Duodenal mucosa (tissue), 2 donors: ENCODE measurements around the gene ALK.

Experiments
- H3K27ac ChIP-seq: one replicate; pipeline ENCODE4 v1.7.0; 2013; ENCODE audit warnings: low read depth, low read length
- H3K27me3 ChIP-seq, 2 donors: one replicate each; pipeline ENCODE4 v1.7.0; 2013; ENCODE audit warnings: low read length in 2 of 2, control low read depth in 1 of 2; ENCODE audit not compliant: insufficient read depth in 2 of 2, control insufficient read depth in 1 of 2
- H3K36me3 ChIP-seq, 2 donors: one replicate each; pipeline ENCODE4 v1.7.0; 2013; ENCODE audit warnings: low read length in 2 of 2, control low read depth in 1 of 2; ENCODE audit not compliant: insufficient read depth in 2 of 2, control insufficient read depth in 1 of 2
- H3K4me1 ChIP-seq, 2 donors: one replicate each; pipeline ENCODE4 v1.7.0; 2013; ENCODE audit warnings: low read length in 2 of 2, control low read depth in 1 of 2; ENCODE audit not compliant: insufficient read depth in 2 of 2, control insufficient read depth in 1 of 2
- H3K4me3 ChIP-seq, 2 donors: one replicate each; pipeline ENCODE4 v1.7.0; 2013; ENCODE audit warnings: low read length in 2 of 2, low read depth in 1 of 2
- H3K9ac ChIP-seq, 2 donors: one replicate each; pipeline ENCODE4 v1.7.0; 2013; ENCODE audit warnings: low read length in 2 of 2, low read depth in 1 of 2
- H3K9me3 ChIP-seq, 2 donors: one replicate each; pipeline ENCODE4 v1.7.0; 2013; ENCODE audit warnings: low read length in 2 of 2, control low read depth in 1 of 2; ENCODE audit not compliant: control insufficient read depth in 1 of 2

ALK gene

DNA sequence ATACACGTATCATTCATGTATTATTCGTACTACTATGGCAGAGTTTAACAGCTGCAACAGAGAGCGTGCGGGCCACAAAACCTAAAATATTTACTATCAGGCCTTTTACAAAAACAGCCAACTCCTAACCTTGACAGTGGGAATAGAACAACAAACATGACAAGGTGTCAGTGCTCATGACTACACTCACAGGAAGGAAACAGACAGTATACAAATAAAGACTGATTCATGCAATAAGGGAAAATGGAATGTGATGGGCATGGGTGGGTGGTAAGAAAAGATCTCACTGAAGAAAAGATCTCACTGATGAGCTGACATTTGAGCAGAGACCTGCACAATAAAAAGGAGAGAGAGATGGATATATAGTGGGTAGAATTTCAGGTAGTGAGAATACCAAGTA is 347.8 kb downstream of the ALK start:
- H3K9me3 ChIP-seq = no peaks in the 10 kb centered on the region
- no peaks in the 10 kb centered on the region for H3K27me3 ChIP-seq
- no peak overlapping the region for H3K9ac ChIP-seq
- H3K27ac ChIP-seq = no peak overlapping the region
- H3K4me1 ChIP-seq = no peaks in the 10 kb centered on the region
- H3K4me3 ChIP-seq = no peak overlapping the region
- no peaks in the 10 kb centered on the region for H3K36me3 ChIP-seq

DNA sequence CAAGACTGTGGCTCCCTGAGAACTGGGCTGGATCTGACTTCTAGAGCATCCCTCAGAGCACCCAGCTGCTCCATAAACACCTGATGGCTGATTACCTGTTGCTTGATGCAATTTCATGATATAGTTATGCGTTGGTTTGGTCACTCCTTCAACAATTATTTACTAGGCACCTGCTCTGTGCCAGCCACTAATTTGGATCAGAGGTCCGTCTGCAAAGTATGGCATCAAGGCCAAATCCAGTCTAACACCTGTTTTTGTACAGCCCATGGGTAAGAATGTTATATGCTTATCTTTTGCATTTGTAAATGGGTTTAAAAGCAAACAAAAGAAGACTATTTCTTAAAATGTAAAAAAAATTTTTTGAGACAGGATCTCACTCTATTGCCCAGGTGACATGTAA is 348.2 kb downstream of the ALK start:
- no peak overlapping the region for H3K9ac ChIP-seq
- H3K27me3 ChIP-seq = no peaks in the 10 kb centered on the region
- H3K4me1 ChIP-seq = no peaks in the 10 kb centered on the region
- no peaks in the 10 kb centered on the region for H3K36me3 ChIP-seq
- no peak overlapping the region for H3K27ac ChIP-seq
- no peaks in the 10 kb centered on the region for H3K9me3 ChIP-seq
- no peak overlapping the region for H3K4me3 ChIP-seq

DNA sequence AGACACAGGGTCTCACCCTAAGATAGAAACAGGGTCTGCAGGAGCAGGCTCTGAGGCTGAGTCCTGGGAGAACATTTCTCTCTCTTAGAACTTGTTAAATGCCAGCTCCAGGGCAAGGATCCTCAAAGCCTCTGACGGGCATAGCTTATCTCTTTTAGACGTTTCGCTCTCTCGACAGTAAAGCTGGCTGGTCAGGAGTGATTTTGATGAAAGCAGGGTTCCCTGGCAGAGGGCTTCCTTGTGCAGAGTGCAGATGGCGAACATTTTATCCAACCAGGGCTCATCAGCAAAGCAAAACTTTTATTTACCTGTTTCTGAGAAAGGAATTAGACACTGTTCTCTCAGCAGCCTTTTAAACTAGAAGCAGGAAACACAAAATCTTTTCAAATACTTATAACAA is 350.8 kb downstream of the ALK start:
- Histone ChIP-seq H3K4me1 (no peaks in the 10 kb centered on the region), H3K27ac (no peak overlapping the region), H3K27me3 (no peaks in the 10 kb centered on the region), H3K36me3 (no peaks in the 10 kb centered on the region), H3K9me3 (no peaks in the 10 kb centered on the region), H3K4me3 (no peak overlapping the region), H3K9ac (no peak overlapping the region)

DNA sequence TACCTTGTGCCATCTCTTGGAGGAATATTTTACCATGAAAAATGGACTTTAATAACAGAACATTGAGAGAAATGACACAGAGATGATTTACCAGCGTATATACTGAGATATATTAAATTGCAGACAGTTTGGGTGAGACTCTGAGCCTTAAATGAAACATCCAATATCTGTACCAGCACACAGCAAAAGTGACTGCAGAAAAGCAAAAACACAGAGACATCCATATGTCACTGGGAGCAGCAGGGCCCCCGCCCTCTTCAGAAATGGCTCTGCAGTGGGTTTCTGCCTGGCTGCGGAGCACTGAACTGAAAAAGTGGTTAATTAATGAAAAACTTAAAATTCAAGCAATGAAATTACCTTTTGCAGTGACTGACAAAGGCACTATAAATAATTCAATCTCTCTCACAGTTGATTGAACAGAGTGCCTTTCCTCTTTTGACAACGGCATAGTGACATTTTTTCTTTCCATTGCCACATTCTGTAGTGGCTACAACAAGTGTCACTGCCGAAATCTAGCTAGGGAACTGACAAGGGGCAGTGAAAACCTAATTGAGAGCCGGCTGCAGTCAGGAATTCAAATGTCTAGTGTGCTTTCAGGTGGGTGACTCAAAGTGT is 353.4 kb downstream of the ALK start:
- Histone ChIP-seq H3K4me3 (no peak overlapping the region), H3K27ac (no peak overlapping the region), H3K9me3 (no peaks in the 10 kb centered on the region), H3K9ac (no peak overlapping the region), H3K27me3 (no peaks in the 10 kb centered on the region), H3K4me1 (no peaks in the 10 kb centered on the region), H3K36me3 (no peaks in the 10 kb centered on the region)

DNA sequence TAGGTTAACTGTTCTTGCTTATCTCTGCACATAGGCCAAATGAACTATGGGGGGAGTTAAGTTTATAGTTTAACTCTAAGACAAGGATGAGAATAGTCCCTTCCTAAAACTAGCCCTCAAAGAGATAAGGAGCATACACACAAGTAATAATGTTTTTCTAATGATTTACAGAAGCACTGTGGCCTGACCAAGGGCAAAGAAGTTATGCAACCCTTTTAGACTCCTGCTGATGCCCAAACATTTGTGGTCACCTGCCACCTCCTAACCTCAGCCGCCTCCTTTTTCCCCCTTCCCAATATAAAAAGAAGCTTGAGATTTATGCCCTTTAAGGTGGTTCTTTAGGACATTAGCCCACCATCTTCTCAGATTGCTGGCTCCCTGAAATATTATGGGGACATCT is 357.7 kb downstream of the ALK start:
- H3K36me3 ChIP-seq = no peaks in the 10 kb centered on the region
- no peaks in the 10 kb centered on the region for H3K4me1 ChIP-seq
- no peak overlapping the region for H3K9ac ChIP-seq
- H3K27me3 ChIP-seq = no peaks in the 10 kb centered on the region
- H3K4me3 ChIP-seq = no peak overlapping the region
- H3K9me3 ChIP-seq = no peaks in the 10 kb centered on the region
- H3K27ac ChIP-seq = no peak overlapping the region

DNA sequence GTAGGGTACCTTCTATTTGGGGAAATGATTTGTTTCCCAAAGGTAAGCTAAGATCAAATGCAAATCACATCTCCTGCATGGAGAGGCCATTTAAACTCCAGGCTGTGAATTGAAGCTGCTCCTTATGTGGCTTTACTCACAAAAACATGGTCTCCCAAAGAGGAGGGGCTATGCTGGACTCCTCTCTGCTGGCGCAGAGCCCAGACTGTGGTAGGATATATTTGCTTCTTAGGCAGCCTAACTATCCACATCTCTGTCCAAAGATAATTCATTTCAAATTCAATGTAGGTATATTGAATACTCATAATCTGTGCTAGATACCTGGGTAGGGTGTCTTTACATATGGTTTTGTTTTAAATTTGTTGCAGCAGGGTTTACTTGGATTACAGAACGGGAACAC is 358.5 kb downstream of the ALK start:
- H3K9ac ChIP-seq = no peak overlapping the region
- no peaks in the 10 kb centered on the region for H3K27me3 ChIP-seq
- no peaks in the 10 kb centered on the region for H3K36me3 ChIP-seq

DNA sequence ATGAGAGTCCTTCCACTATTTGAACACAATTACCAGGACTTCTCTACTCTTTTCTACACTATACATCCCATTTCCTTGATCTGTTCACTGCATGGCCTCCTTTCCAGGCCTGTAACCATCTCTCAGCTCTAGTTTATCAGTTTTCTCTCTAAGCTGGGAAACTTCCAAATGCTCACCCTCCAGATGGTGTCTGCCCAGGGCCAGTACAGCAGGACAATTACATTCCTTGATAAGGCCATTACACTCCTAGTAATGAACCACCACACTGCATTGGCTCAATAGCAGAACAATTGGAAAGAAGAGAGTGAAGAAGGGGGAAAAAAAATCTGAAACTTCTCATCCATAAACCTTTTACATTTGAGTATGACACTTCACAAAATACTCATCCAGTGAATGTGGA is 359.1 kb downstream of the ALK start:
- Histone ChIP-seq H3K9me3 (no peaks in the 10 kb centered on the region), H3K27ac (no peak overlapping the region), H3K4me1 (no peaks in the 10 kb centered on the region), H3K4me3 (no peak overlapping the region), H3K9ac (no peak overlapping the region), H3K36me3 (no peaks in the 10 kb centered on the region), H3K27me3 (no peaks in the 10 kb centered on the region)

More for the DNA sequence above, 358.5 kb downstream of the ALK start:
- Histone ChIP-seq H3K27ac (no peak overlapping the region), H3K9me3 (no peaks in the 10 kb centered on the region), H3K4me1 (no peaks in the 10 kb centered on the region), H3K4me3 (no peak overlapping the region)

DNA sequence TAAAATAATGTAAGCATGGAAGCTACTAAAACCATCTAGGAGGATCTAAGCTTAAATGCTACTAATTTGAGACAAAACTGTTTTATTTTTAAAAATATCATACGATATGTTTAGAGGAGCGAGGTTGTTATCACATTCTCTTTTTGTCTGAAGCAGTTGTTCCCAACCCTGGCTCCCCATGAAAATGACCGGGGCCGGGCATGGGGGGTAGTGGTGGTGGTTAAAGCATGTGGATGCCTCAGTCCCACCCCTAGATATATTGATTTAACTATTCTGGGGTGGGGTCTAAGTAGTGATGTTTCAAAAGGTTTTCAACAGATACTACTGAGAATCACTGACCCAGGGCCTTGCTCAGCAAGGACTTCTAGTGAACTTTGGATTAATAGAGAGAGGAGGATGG is 359.8 kb downstream of the ALK start:
- Histone ChIP-seq H3K9me3 (no peaks in the 10 kb centered on the region), H3K27ac (no peak overlapping the region), H3K36me3 (no peaks in the 10 kb centered on the region), H3K9ac (no peak overlapping the region), H3K27me3 (no peaks in the 10 kb centered on the region), H3K4me3 (no peak overlapping the region), H3K4me1 (no peaks in the 10 kb centered on the region)

DNA sequence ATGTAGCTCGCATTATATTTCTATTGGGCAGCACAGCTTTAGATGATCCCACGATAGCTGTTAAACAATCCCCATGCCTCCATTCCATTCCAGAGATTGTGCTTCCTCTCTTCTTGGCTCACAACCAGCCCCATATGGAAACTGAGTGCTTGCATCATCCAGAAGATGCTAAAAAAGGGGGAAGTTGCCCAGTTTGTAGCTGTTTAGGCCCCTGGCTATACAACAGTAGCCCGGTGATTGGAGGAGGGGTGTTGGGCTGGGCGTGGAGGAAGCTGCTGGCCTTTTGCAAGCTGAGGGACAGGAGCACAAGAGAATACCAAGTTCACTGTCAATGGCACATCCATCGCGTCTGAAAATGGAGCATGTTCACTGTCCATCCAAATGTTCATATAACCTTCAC is 360.2 kb downstream of the ALK start:
- H3K36me3 ChIP-seq = no peaks in the 10 kb centered on the region
- H3K4me3 ChIP-seq = no peak overlapping the region
- no peaks in the 10 kb centered on the region for H3K4me1 ChIP-seq
- H3K27ac ChIP-seq = no peak overlapping the region
- H3K9ac ChIP-seq = no peak overlapping the region
- H3K27me3 ChIP-seq = no peaks in the 10 kb centered on the region
- no peaks in the 10 kb centered on the region for H3K9me3 ChIP-seq

DNA sequence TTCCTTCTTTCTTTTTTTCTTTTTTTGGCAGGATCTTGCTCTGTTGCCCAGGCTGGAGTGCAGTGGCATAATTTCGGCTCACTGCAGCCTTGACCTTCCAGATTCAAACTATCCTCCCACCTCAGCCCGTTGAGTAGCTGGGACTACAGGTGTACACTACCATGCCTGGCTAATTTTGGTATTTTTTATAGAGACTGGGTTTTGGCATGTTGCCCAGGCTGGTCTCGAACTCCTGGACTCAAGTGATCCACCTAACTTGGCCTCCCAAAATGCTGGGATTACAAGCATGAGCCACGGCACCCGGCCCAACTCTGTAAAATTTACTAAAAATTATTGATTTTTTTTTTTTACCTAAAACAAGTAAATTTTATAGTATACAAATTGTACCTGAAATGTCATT is 360.8 kb downstream of the ALK start:
- Histone ChIP-seq H3K4me3 (no peak overlapping the region), H3K4me1 (no peaks in the 10 kb centered on the region), H3K27me3 (no peaks in the 10 kb centered on the region), H3K27ac (no peak overlapping the region), H3K9ac (no peak overlapping the region), H3K36me3 (no peaks in the 10 kb centered on the region), H3K9me3 (no peaks in the 10 kb centered on the region)

DNA sequence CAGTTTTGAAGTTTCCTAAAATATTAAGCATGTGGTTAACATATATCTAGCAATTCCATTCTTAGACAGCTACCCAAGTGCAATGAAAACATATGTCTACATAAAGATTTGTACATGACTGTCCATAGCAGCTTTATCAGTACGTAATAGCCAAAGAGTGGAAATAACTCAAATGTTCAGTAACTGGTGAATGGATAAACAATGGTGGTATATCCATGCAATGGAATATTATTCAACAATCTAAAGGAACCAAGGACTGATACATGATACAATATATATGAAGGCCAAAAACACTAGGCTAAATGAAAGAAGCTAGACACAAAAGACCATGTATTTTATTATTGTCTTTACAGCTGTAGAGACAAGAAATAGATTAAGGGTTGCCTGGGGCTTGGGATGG is 361.4 kb downstream of the ALK start:
- no peaks in the 10 kb centered on the region for H3K4me1 ChIP-seq

More for the DNA sequence above, 361.4 kb downstream of the ALK start:
- no peaks in the 10 kb centered on the region for H3K36me3 ChIP-seq
- H3K4me3 ChIP-seq = no peak overlapping the region
- no peak overlapping the region for H3K27ac ChIP-seq
- H3K9ac ChIP-seq = no peak overlapping the region
- no peaks in the 10 kb centered on the region for H3K9me3 ChIP-seq
- no peaks in the 10 kb centered on the region for H3K27me3 ChIP-seq
